HepG2 (cell line): ENCODE data around the gene GIPC3. TPM values are rescaled to one million over a fixed set of nuclear protein-coding genes. Genes with fewer than 3 reads are reported as not detected.

ENCODE experiments used
- ASH2L ChIP-seq: fragments of 300-600, 200-600 bp; sonication (generic); IDR thresholded peaks from 2 replicates; pipeline ENCODE4 v1.7.0; 2017; ENCODE audit warnings: low read depth, mild to moderate bottlenecking, moderate library complexity, mixed read lengths, low read length; ENCODE audit not compliant: insufficient read length
- CBFB ChIP-seq: sonication (generic); formaldehyde crosslinking; IDR thresholded peaks from 2 replicates; pipeline ENCODE4 v1.4.0; 2020; ENCODE audit warnings: missing genetic modification reagents
- CBX5 ChIP-seq: sonication (generic); formaldehyde crosslinking; IDR thresholded peaks from 2 replicates; pipeline ENCODE4 v1.4.0; 2020; ENCODE audit warnings: missing genetic modification reagents, borderline replicate concordance
- ELF3 ChIP-seq: IDR thresholded peaks from 2 replicates; pipeline ENCODE4 v1.6.1; 2016; ENCODE audit warnings: missing genetic modification reagents, missing compliant biosample characterization
- EP300 ChIP-seq, 3 experiments: sonication (generic) in 1 of 3; formaldehyde crosslinking in 1 of 3; IDR thresholded peaks; 2 replicates each; pipeline versions ENCODE4 v1.5.1 to v1.6.1; 2011 to 2020; ENCODE audit warnings: low read depth in 2 of 3, low read length in 2 of 3, borderline replicate concordance in 1 of 3, improper control_type of control experiment in 1 of 3, mild to moderate bottlenecking in 1 of 3, missing genetic modification reagents in 1 of 3, moderate library complexity in 1 of 3
- ERF ChIP-seq: IDR thresholded peaks from 2 replicates; pipeline ENCODE4 v1.6.1; 2018; ENCODE audit warnings: missing biosample characterization, missing genetic modification reagents
- HOXD1 ChIP-seq: sonication (generic); formaldehyde crosslinking; IDR thresholded peaks from 2 replicates; pipeline ENCODE4 v1.5.0; 2020; ENCODE audit warnings: missing genetic modification reagents
- KAT7 ChIP-seq: IDR thresholded peaks from 2 replicates; pipeline ENCODE4 v1.6.1; 2018; ENCODE audit warnings: borderline replicate concordance, missing compliant biosample characterization
- SAP130 ChIP-seq: IDR thresholded peaks from 2 replicates; pipeline ENCODE4 v1.6.1; 2016; ENCODE audit warnings: low read depth
- SRSF1 ChIP-seq: fragments of 200-400 bp; formaldehyde crosslinking; optimal IDR thresholded peaks from 2 replicates; pipeline ENCODE3; 2017; ENCODE audit warnings: mild to moderate bottlenecking, low read depth, low read length, moderate library complexity
- ZNF337 ChIP-seq: sonication (generic); formaldehyde crosslinking; IDR thresholded peaks from 2 replicates; pipeline ENCODE4 v1.5.1; 2020; ENCODE audit warnings: missing genetic modification reagents, low read depth, mild to moderate bottlenecking, borderline replicate concordance
- ZNF350 ChIP-seq: sonication (generic); formaldehyde crosslinking; IDR thresholded peaks from 2 replicates; pipeline ENCODE4 v1.4.0; 2020; ENCODE audit warnings: mild to moderate bottlenecking, low read depth, missing genetic modification reagents, borderline replicate concordance
- ZNF780A ChIP-seq: sonication (generic); formaldehyde crosslinking; IDR thresholded peaks from 2 replicates; pipeline ENCODE4 v1.8.0; 2022; ENCODE audit warnings: mild to moderate bottlenecking, missing genetic modification reagents, moderate library complexity
- polyA plus RNA-seq, 8 experiments: library from polyadenylated mRNA; depleted of rRNA in 3 of 8; stranded (reverse) in 7 of 8; unstranded in 1 of 8; fragments of >200 nt; fragmentation: Illumina TruSeq in 4 of 8; extraction: Trizol in 4 of 8; gene quantifications; 2 replicates each; pipeline versions ENCODE4 v1.2.1 to v1.2.3, GENCODE V29; 2011 to 2016; ENCODE audit warnings: low read depth in 4 of 8, missing spikeins in 1 of 8, mixed read lengths in 1 of 8; ENCODE audit not compliant: insufficient read depth in 1 of 8
- total RNA-seq, 5 experiments: library from RNA; depleted of rRNA; stranded (reverse); fragments of >200 nt; fragmentation: Illumina TruSeq; extraction: Trizol; gene quantifications; 2 replicates each; pipeline ENCODE4 v1.2.3, GENCODE V29; 2016; ENCODE audit warnings: low read depth in 1 of 5
- TF ChIP-seq, protein P1 (sequence below): sonication (generic); formaldehyde crosslinking; IDR thresholded peaks from 2 replicates; pipeline ENCODE4 v1.5.0; 2020; ENCODE audit warnings: missing genetic modification reagents
- TF ChIP-seq, protein P2 (sequence below): IDR thresholded peaks from 2 replicates; pipeline ENCODE4 v1.6.1; 2016; ENCODE audit warnings: low read depth, control low read depth
- TF ChIP-seq, protein P3 (sequence below): sonication (generic); formaldehyde crosslinking; IDR thresholded peaks from 2 replicates; pipeline ENCODE4 v1.4.0; 2020; ENCODE audit warnings: missing genetic modification reagents
- TF ChIP-seq, protein P4 (sequence below): sonication (generic); formaldehyde crosslinking; IDR thresholded peaks from 2 replicates; pipeline ENCODE4 v1.8.1; 2023; ENCODE audit warnings: missing genetic modification reagents, inconsistent platforms, borderline replicate concordance
- TF ChIP-seq, protein P5 (sequence below): IDR thresholded peaks from 2 replicates; pipeline ENCODE4 v1.4.0; 2020; ENCODE audit warnings: mild to moderate bottlenecking, missing genetic modification reagents

Gene GIPC3
- total and polyA plus RNA-seq, 2 of the 13 experiments (the other 11 are each of a cell fraction or from before 2014, with no cell fraction given), result 0.05 TPM; not detected in 1

DNA sequence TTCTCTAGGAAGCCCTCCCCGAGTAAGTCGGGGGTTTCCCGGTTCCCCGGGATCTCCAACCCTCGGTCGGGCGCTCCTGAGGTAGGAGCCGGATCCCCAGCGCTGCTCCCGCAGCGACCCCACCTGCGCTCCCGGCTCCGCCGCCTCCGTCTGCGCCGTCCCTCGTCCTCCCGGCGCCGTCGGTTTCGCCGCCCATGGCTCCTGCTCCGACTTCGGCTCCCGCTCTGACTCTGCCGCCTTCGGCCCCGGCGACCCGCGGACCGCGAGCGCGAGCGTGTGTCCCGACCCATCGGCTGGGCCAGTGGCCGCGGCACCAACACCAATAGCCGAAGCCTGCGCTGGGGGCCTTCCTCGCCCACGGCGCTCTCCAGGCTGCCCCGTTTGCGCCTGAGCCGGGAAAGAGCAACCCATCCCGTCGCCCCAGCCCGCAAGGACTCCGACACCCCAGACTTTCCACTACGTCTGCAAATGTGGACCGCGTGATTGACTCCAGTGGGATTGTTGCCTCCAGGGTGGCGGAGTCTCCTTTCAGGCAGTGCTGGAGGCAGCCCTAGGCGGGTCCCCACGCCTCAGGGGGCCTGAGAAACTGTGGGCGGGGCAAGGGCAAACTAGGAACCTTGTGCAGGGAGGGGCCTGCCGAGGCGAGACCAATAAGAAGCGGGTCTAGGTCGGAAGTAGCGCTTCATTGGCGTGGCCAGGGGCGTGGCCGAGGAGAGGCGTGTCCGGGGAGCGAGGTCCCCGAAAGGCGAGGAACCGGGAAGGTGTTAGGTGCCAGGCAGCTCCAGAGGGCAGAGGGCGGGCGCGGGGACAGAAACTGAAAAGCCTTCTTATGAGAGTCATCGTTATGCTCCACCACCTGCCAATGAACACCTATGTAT, 41.4 kb downstream of the GIPC3 start, which contains the start of gene CACTIN (continued):
- TF ChIP-seq SRSF1 (no peak), ELF3 (CRISPR knock-in tag) (peak; percentile 44; the same call in 1 of the 2 replicates), KAT7 (CRISPR knock-in tag) (peak; percentile 69; the same call in 1 of the 2 replicates), ZNF337 (no peak), ERF (CRISPR knock-in tag) (peak; percentile 89), ZNF350 (peak; percentile 92), SAP130 (CRISPR knock-in tag) (peak; percentile 97), HOXD1 (CRISPR knock-in tag) (no peak), CBFB (CRISPR knock-in tag) (peak; percentile 89), EP300 (IDR thresholded peaks at IDR 0.05; ENCODE audit: low read depth in 2 of 2, low read length in 2 of 2) (peak in 1 of 2 experiments; percentile 25; a peak in 1 of 4 replicates), EP300 (CRISPR knock-in tag; IDR thresholded peaks at IDR 0.05; ENCODE audit: borderline replicate concordance) (peak; percentile 23; the same call in 1 of the 2 replicates), CBX5 (CRISPR knock-in tag) (peak; percentile 87; the same call in 1 of the 2 replicates), ASH2L (peak; percentile 92), ZNF780A (CRISPR knock-in tag) (no peak; the same call in 1 of the 2 replicates)
- TF ChIP-seq, protein P1, sequence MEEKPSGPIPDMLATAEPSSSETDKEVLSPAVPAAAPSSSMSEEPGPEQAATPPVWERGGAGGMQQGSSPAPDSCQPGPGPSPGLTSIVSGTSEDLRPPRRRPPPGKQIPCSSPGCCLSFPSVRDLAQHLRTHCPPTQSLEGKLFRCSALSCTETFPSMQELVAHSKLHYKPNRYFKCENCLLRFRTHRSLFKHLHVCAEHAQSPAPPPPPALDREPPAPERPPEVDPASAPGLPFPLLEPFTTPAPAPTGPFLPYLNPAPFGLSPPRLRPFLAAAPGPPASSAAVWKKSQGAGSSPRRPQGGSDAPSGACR (CRISPR knock-in tag), result peak; percentile 60; the same call in 1 of the 2 replicates
- TF ChIP-seq, protein P2, sequence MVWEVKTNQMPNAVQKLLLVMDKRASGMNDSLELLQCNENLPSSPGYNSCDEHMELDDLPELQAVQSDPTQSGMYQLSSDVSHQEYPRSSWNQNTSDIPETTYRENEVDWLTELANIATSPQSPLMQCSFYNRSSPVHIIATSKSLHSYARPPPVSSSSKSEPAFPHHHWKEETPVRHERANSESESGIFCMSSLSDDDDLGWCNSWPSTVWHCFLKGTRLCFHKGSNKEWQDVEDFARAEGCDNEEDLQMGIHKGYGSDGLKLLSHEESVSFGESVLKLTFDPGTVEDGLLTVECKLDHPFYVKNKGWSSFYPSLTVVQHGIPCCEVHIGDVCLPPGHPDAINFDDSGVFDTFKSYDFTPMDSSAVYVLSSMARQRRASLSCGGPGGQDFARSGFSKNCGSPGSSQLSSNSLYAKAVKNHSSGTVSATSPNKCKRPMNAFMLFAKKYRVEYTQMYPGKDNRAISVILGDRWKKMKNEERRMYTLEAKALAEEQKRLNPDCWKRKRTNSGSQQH (CRISPR knock-in tag), result peak; percentile 85
- TF ChIP-seq, protein P3, sequence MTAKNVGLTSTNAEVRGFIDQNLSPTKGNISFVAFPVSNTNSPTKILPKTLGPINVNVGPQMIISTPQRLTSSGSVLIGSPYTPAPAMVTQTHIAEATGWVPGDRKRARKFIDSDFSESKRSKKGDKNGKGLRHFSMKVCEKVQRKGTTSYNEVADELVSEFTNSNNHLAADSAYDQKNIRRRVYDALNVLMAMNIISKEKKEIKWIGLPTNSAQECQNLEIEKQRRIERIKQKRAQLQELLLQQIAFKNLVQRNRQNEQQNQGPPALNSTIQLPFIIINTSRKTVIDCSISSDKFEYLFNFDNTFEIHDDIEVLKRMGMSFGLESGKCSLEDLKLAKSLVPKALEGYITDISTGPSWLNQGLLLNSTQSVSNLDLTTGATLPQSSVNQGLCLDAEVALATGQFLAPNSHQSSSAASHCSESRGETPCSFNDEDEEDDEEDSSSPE (CRISPR knock-in tag), result peak; percentile 76; the same call in 1 of the 2 replicates
- TF ChIP-seq, protein P4, sequence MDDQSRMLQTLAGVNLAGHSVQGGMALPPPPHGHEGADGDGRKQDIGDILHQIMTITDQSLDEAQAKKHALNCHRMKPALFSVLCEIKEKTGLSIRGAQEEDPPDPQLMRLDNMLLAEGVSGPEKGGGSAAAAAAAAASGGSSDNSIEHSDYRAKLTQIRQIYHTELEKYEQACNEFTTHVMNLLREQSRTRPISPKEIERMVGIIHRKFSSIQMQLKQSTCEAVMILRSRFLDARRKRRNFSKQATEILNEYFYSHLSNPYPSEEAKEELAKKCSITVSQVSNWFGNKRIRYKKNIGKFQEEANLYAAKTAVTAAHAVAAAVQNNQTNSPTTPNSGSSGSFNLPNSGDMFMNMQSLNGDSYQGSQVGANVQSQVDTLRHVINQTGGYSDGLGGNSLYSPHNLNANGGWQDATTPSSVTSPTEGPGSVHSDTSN (CRISPR knock-in tag), result no peak
- TF ChIP-seq, protein P5, sequence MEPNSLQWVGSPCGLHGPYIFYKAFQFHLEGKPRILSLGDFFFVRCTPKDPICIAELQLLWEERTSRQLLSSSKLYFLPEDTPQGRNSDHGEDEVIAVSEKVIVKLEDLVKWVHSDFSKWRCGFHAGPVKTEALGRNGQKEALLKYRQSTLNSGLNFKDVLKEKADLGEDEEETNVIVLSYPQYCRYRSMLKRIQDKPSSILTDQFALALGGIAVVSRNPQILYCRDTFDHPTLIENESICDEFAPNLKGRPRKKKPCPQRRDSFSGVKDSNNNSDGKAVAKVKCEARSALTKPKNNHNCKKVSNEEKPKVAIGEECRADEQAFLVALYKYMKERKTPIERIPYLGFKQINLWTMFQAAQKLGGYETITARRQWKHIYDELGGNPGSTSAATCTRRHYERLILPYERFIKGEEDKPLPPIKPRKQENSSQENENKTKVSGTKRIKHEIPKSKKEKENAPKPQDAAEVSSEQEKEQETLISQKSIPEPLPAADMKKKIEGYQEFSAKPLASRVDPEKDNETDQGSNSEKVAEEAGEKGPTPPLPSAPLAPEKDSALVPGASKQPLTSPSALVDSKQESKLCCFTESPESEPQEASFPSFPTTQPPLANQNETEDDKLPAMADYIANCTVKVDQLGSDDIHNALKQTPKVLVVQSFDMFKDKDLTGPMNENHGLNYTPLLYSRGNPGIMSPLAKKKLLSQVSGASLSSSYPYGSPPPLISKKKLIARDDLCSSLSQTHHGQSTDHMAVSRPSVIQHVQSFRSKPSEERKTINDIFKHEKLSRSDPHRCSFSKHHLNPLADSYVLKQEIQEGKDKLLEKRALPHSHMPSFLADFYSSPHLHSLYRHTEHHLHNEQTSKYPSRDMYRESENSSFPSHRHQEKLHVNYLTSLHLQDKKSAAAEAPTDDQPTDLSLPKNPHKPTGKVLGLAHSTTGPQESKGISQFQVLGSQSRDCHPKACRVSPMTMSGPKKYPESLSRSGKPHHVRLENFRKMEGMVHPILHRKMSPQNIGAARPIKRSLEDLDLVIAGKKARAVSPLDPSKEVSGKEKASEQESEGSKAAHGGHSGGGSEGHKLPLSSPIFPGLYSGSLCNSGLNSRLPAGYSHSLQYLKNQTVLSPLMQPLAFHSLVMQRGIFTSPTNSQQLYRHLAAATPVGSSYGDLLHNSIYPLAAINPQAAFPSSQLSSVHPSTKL (CRISPR knock-in tag), result peak; percentile 22; the same call in 1 of the 2 replicates
